Nephron progenitor cell (in vitro differentiated cells): ENCODE results near the gene ADCY7.

Experiments used
- DNase-seq: peaks from one replicate; pipeline ENCODE4 v3.0.0; 2021
- H3K27ac Mint-ChIP-seq: 2 replicates; pipeline ENCODE4 v1.8.0; 2021; ENCODE audit warnings: mild to moderate bottlenecking, moderate library complexity, mixed read lengths
- H3K27me3 Mint-ChIP-seq: 2 replicates; pipeline ENCODE4 v1.8.0; 2021; ENCODE audit warnings: mild to moderate bottlenecking, low read depth, mixed read lengths; ENCODE audit not compliant: poor library complexity
- H3K36me3 Mint-ChIP-seq: 2 replicates; pipeline ENCODE4 v1.8.0; 2021; ENCODE audit warnings: low read depth, mixed read lengths
- H3K4me1 Mint-ChIP-seq: 2 replicates; pipeline ENCODE4 v1.8.0; 2021; ENCODE audit warnings: mixed read lengths
- H3K4me3 Mint-ChIP-seq: 2 replicates; pipeline ENCODE4 v1.8.0; 2021; ENCODE audit warnings: mild to moderate bottlenecking, moderate library complexity, mixed read lengths
- H3K9me3 Mint-ChIP-seq: 2 replicates; pipeline ENCODE4 v1.8.0; 2021; ENCODE audit warnings: mild to moderate bottlenecking, moderate library complexity, mixed read lengths
- TF ChIP-seq, protein P1 (sequence below): fragments of 200-600 bp; sonication (generic); IDR thresholded peaks from 2 replicates; pipeline ENCODE4 v1.5.0; 2021; ENCODE audit warnings: antibody characterized with exemption

Gene ADCY7

DNA sequence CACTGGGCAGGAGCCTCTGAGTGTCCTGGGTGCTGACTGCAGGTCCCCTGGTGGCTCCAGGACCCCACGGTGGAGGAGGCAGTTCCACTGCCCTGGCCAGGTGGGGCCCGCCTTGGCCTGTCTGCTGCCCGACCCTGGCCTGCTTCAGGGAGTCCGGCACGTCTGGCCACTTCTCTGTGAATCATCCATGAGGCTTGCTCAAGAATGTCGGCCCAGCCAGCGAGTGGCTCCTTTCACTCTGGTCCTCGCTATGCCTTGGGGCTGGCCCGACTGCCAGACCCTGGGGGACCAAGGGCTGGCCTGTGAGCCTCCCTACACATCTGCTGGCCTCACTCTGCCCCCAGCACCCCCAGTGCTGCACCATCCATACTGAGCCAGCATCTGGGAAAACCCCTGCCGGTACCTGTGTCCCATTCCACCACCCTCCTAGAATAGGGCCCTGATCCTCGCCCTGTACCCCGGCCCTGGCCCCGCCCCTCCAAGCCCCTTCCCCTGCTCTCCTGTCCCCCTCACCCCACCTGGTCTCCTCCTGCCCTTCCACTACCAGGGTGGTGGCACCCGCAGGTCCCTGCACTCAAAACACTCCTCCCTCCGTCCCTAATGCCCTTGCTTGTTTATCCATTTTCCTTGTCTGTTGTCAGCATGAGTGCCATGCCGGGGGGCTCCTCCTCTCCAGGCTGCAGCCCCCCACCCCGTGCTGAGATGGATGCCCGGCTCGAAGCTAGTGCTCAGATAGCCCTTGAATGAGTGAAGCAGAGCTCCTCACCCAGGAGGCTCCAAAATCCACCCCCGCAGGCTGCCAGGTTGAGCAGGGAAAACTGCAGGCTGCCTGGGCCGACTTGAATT is 35.5 kb downstream of the ADCY7 start:
- Mint-ChIP-seq H3K27me3 (peaks cover 3% of the 10 kb centered on the region), H3K9me3 (no peaks in the 10 kb centered on the region), H3K36me3 (no peaks in the 10 kb centered on the region), H3K4me3 (no peak overlapping the region), H3K27ac (no peak overlapping the region), H3K4me1 (peaks cover 11% of the 10 kb centered on the region)
- TF ChIP-seq, protein P1, sequence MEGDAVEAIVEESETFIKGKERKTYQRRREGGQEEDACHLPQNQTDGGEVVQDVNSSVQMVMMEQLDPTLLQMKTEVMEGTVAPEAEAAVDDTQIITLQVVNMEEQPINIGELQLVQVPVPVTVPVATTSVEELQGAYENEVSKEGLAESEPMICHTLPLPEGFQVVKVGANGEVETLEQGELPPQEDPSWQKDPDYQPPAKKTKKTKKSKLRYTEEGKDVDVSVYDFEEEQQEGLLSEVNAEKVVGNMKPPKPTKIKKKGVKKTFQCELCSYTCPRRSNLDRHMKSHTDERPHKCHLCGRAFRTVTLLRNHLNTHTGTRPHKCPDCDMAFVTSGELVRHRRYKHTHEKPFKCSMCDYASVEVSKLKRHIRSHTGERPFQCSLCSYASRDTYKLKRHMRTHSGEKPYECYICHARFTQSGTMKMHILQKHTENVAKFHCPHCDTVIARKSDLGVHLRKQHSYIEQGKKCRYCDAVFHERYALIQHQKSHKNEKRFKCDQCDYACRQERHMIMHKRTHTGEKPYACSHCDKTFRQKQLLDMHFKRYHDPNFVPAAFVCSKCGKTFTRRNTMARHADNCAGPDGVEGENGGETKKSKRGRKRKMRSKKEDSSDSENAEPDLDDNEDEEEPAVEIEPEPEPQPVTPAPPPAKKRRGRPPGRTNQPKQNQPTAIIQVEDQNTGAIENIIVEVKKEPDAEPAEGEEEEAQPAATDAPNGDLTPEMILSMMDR, result no peak
- no peak for DNase-seq

GRCh38 chr16:50302472-50303005 is 36.2 kb downstream of the ADCY7 start:
- H3K36me3 Mint-ChIP-seq, result no peaks in the 10 kb centered on the region
- no peak overlapping the region for H3K4me3 Mint-ChIP-seq
- TF ChIP-seq, protein P1, result no peak
- peaks cover 11% of the 10 kb centered on the region for H3K4me1 Mint-ChIP-seq
- no peak for DNase-seq
- H3K9me3 Mint-ChIP-seq, result no peaks in the 10 kb centered on the region
- peaks cover 3% of the 10 kb centered on the region for H3K27me3 Mint-ChIP-seq
- H3K27ac Mint-ChIP-seq, result peak overlapping the region; percentile 79

DNA sequence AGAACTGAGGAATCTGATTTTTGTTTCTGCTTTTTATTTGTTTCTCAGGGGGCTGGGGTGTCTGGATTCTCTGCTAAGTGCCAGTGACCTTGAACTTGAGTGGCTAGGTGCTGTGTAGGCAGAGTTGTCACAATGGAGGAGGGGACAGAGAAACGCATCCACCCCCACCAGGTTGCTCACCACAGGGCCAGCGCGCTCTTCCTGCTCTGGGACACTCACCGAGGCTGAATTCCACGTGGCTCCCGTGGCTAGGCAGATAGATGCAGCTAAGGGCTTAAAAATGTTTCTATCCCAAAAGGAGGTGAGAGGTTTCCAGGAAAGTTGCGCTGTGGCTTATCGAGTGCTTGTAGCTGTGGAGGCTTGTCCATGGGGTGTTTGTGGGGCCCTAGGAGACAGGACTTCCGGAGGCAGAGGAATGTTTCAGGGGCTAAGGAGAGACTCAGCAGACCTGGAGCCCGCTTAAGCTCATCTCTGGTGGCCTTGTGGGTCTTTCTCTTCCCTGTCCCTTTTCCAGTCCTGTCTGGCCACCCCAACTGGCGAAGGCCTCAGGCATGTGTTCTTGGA is 36.8 kb downstream of the ADCY7 start:
- Mint-ChIP-seq H3K9me3 (no peaks in the 10 kb centered on the region), H3K4me3 (no peak overlapping the region), H3K27ac (peak overlapping the region; percentile 79), H3K36me3 (no peaks in the 10 kb centered on the region), H3K27me3 (peaks cover 3% of the 10 kb centered on the region), H3K4me1 (peaks cover 11% of the 10 kb centered on the region)
- DNase-seq, result no peak
- TF ChIP-seq, protein P1, result no peak

DNA sequence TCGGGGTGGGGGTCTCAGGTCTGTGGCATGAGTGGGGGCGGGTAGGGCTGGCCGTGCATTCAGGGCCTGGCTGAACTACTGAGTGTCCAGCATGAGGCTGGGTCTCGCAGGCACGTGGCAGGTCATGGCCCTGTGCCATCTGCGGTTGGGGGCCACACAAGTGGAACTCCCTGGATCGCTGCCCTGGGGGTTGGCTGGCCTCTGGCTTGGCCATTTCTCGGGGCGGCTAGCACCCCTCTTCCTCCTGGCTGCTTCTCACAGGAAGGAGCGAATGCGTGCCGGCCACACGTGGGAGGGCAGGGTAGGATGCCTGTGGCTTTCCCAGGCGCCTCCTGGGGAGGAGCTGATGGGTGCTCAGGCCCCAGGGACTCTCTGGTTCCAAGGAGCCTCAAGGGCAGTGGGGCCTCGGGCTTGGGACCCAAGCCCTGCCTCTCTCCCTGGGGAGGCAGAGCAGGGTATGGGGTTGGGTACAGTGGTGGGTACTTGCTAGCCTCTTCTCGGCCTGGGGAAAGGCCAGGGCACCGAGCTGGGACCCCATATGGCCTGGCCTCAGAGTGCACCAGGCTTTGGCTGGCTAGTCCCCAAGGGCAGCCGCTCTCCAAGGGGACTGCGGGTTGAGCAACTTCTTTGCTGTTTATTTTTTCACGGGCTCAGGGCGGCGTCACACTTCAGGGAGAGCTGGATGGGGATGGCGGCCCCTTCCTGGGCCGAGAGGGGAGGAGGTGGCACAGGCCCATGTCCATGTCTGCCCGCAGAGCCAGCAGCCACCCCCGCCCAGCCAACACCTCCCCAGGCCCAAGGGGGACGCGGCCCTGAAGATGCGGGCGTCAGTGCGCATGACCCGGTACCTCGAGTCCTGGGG is 37.5 kb downstream of the ADCY7 start:
- TF ChIP-seq, protein P1, result no peak
- Mint-ChIP-seq H3K9me3 (no peaks in the 10 kb centered on the region), H3K36me3 (no peaks in the 10 kb centered on the region), H3K27ac (no peak overlapping the region), H3K4me1 (peaks cover 11% of the 10 kb centered on the region), H3K27me3 (peaks cover 3% of the 10 kb centered on the region), H3K4me3 (no peak overlapping the region)
- no peak for DNase-seq

DNA sequence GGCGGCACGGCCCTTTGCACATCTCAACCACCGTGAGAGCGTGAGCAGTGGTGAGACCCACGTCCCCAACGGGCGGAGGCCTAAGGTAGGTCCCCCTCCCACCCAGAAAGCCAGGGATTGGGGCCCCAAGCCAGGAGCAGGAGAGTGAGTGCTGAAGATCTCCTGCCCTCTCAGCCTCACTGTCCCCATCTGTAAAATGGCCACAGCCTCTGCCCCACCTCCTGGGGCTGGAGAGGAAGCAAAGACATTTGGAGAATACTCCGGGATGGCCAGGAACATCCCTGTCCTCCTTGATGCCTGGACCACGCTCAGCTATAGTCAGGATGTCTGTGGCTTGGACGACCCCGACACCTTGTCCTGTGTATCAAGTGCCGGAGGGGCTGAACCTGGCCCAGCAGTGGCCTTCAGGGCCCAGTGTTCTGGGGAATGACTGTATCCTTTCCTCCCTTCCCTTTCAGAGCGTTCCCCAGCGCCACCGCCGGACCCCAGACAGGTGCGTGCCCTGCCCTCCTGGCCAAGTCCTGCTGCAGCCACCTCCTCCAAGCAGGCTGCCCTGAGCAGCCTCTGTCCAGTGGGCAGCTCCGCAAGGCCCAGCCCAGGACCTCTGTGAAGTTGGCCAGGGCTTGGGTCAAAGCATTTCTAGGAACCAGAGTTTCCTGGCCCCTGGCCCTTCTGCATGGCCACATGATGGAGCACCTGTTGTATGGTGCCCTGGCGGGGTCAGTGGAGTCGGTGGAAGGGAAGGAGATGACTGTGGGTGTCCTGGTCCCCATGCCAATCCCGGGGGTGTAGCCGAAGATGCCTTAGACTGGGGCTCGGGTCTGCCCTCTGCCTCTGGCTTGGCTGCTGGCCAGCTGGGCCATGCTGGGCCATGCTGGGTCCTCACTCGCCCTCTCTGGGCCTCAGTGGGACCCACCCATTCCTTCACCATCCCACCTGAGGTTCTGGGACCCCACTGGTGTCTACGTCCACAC is 38.4 kb downstream of the ADCY7 start:
- peaks cover 3% of the 10 kb centered on the region for H3K27me3 Mint-ChIP-seq
- TF ChIP-seq, protein P1, result no peak
- H3K9me3 Mint-ChIP-seq, result no peaks in the 10 kb centered on the region
- no peak for DNase-seq
- H3K36me3 Mint-ChIP-seq, result no peaks in the 10 kb centered on the region
- H3K4me3 Mint-ChIP-seq, result no peak overlapping the region
- no peak overlapping the region for H3K27ac Mint-ChIP-seq
- peaks cover 12% of the 10 kb centered on the region for H3K4me1 Mint-ChIP-seq
